ENCODE measurements around the gene PDE5A.

- TF ChIP-seq CTCF (IDR thresholded peaks at IDR 0.05; ENCODE audit: insufficient read depth, low read length, poor library complexity, severe bottlenecking): no peak
- TF ChIP-seq EZH2phosphoT487 (conservative IDR thresholded peaks at IDR 0.05; ENCODE audit: low read length): no peak
Observed at GRCh38 chr4:119602366-119602765, 26.2 kb downstream of the PDE5A start.
